SIG-M5 (cell line): Measurements from ENCODE around the gene FAM135A.

Experiments
- DNase-seq: peaks from one replicate; lab custom pipeline; 2025; lab: John Stamatoyannopoulos, UW

Gene FAM135A

DNA sequence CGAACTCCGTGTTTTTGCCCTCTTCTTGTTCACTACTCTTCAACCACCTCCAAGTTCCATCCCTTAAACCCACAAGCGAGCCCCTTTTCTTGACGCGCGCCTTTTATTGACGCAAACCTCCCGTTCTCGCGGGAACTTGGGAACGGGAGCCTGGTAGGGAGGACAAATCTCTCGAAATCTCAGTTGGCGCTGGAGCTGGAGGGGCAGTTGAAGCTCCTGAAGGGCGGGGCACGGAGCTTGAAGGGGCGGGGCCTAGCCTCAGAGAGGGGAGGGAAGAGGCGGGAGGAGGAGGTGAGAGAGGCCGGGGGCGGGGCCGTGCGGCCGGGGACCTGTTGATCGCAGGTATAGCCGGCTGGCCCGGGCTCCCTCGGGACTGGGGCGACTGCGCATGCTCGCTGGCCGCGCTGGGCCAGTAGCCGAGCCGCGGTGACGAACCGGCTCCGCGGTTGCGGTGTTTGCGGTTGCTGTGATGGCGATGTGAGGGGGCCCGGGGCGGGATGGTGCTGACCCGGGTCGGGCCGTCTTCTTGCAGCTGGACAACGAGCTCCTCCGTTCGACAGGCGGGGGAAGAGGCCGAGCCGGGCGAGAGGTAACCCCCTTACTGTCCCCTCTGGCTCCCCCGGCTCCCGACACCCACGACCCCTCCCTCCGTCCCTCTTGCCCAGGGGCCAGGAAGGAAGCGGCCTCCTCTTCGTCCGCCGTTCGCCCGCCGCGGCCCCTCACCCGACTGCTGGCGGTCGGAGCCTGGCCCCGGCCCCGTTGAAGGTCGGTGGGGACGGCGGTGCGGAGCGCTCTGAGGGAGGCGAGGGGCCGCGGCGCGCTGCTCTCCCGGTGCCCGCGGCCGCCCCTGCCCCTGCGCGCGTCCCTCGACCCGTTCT lies at the start of gene FAM135A:
FAM135A (plus strand) TSS at position 395 of the 878 bp plus-strand sequence. CDS start 14,835 bp downstream, outside the sequence.
- DNase-seq = peak; percentile 47

DNA sequence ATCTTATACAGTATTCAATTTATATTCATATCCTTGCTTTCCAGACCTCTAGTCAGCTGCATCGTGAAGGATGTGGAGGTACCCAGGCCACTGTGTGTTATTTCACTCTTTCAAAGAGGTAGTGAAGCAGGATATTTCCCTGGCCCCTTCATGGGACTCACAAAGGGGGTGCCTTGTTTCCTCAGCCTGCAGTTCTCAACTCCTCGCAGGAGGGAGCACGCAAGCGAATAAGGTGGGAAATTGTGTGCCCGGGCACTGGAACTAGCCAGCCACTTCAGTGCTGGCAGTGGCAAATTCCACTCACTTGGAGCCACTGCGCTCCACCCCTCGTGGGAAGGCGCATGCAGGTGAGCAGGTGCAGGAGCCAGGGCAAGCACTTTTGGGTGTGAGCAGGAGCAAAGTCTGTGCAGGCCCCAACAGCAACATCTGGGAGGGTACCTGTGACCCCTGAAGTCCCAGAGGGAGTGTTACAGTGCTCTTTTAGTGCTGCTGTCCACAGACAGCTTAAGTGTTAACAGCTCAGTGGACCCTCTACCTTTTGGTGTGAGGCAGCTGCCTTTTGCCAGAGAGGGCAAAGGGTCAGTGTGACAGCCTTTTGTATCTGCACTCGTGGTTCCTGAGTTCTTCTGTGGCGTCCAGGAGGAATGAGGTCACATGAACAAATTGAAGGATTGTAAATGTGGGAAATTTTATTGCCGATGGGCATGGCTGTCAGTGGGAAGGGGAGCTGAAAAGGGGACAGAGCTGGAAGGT lies 49.4 kb upstream of the FAM135A start:
- no peak for DNase-seq

DNA sequence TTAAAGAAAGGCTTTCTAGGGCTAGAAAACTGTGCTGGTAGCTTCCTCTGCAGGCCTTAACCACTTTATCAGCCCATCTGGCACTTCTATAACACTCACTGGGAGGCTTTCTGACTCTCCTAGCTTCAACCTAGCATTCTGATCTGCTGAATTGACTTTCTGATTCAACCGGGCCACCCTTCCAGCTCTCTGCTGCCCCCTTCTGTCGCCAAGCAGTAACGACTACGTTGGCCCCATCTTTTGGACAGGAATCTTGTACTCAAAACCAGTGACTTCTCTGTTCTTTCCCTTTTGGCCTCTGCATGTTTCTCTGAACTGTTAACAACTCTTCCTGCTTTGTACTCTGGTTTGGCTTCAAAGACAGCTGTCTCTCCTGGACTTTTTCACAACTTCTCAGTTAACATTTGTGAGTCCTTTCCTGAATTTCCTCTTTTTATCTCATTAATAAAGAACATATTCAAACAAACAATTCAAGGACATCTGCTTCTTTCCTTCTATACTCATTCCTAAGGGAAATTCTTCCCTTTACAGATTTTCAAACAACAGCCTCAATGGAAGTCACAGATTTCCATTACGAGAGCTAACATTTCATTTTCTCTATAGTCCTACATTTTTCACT lies 43.9 kb upstream of the FAM135A start:
- DNase-seq = no peak

DNA sequence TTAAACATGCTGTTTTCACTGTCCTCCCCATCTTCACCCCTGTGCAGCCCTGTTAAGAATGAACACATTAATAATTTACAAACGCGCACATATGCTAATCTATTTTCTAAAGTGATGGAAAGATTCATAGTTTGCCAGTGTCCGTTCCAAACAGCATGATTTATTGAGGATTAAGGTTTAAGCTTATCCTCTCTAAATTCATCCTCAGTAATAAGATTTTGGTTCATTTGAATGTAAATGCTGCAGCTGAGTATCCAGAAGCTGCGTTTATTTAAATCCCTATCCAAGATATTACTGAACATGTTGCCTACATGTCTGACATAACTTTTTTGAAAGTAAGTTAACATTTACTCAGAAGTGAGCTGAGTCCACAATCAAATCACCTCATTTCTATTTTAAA lies 42.8 kb upstream of the FAM135A start:
- no peak for DNase-seq

DNA sequence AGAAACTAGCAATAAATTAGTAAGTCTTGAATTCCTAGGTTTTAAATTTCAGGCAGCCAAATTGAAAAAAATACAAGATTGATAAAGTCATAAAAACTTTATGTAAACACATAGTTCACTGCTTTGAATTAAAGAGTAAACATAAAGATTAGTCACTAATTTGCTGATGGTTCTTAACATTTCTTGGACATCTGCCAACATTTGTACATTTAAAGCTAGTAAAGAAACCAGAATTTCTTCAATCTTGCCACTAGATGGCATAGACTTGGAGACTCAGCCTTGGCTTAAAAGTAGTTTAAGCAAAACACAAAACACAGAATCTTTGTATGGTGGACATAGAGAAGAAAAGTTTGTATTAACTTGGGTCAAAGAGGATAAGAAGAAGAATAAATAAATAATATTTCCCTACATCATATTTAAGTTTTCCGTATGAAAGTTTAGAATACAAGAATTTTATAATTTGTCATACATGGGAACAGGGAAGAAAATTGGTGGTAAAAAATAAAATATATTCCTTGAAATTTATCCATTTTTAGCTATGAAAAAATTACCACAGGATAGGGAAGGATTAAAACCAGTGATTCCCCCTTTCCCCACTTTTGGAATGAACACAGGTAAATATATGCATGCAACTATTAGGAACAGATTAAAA lies 41.7 kb upstream of the FAM135A start:
- peak; percentile 30 for DNase-seq

DNA sequence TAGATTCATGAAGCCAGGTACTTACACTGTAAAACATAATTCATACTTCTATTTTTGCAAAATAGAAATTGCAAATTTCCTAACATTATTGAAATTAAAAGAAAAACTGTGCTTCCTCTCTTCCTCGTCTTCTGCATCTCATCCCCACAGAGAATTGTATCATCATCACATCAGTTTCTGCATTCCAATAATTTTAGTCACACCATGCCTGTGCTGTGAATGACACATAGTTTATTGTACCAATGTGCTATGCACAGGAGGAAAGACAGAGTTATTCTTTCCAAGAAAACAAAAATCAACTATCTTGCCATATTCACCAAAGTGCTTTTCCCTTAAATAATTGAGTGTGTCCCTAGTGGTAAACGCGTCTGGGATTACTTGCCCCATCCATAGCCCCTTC lies 38.1 kb upstream of the FAM135A start:
- DNase-seq = no peak

DNA sequence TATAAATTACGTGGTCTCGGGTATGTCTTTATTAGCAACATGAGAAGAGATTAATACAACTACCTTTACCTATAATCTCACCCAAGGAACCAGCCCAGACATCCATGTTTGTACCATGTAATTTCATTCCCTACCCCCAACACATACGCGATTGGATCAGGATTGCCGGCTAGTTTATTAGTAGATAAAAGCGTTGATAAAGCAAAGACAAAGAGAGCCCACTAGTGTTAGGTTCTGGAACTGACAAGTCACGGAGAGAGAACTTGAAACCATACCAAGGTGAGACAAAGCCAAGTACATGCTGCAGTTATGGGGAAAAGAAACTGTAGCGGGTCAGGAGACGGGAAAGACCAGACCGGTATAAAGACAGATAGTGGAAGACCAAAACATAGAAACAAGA lies 37.4 kb upstream of the FAM135A start:
- no peak for DNase-seq

DNA sequence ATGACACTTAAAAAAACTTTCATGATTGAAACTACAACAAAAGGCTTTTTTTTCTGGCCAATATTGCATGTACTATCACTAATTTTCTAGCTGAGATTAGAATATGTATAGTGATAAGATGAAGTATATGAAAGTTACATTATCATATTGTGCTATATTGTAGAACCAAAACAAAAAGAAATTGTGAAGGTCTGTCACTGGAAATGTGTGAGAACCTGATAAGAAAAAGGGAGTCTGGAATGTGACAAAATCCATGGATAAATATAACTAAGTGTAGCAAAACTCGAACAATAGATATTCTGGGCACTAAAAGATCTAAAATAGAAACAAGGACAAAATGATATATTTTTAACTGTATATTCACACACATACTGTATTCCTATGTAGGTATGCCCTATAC lies 36.7 kb upstream of the FAM135A start:
- no peak for DNase-seq

DNA sequence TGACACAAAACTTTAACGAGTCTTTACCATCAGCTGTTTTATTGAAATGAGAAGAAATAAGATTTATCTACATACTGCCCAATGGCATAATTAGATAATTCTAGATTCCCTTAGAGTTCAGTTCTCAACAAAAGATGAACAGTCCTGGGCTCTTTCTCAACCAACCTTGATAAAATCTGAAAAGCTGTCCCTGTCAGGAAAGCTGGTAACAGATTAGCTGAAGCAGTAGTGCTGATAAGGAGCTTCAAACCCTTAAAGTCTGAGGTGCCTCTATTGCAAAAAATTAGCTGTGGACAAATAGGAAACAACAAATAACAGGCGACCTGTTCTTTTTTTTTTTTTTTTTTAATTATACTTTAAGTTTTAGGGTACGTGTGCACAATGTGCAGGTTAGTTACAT lies 35.9 kb upstream of the FAM135A start:
- no peak for DNase-seq

DNA sequence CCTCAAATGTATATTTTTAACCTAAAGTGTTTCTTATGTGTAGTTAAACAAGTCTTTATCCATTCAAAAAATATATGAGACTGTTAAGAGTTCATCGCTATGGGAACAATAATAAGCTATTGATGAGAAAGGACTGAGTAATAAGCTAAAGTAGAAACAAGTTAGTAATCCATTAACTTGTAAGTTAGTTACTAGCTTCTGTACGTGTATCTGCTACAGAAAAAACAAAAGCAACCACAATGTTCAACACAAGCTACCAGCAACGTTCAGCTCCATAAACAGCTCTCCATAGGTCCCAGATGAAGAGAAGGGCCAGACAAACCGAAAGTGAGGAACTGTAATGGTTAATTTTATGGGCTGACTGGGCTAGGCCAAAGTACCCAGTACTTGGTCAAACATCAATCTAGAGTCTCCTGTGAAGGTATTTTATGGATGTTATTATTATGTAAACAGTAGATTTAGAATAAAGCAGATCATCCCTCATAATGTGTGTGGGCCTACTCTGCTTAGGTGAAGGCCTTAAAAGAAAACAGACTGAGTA lies 33.8 kb upstream of the FAM135A start:
- no peak for DNase-seq

DNA sequence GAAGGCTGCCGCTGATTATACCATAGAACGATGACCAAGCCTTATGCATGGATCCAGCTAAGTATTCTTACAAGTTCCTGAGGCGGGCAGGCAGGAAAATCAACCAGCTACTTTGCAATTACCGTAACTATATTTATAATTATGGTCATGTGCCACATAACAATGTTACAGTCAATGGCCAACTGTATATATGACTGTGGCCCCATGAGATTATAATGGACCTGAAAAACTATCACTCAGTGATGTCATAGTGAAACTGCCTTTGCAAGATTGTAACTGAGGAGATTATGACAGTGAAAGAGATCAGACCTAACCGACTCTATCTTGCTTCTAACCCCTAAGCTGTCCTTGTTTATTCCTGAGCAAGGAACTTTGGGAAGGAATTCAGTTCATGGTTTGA lies 33.1 kb upstream of the FAM135A start:
- DNase-seq = no peak

DNA sequence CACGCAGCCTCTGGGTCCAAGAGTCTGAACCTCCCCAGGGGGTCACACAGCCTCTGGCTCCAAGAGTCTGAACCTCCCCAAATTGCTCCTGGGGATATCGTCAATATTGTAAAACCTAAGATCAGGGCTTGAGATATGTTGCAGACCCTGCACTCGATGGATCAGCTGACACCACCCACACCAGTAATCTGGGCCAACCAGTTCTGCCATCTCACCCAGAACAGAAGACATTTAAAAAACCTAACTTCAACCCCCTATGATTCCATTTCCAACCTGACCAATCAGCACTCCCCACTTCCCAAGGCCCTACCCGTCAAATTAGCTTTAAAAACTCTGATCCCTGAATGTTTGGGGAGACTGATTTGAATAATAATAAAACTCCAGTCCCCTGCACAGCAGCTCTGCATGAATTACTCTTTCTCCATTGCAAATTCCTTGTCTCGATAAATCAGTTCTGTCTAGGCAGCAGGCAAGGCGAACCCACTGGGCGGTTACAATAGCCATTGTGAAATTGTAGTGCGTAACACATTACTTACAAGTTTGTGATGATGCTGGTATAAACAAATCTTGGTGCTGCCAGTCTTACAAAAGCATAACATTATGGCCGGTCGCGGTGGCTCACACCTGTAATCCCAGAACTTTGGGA lies 32.4 kb upstream of the FAM135A start:
- DNase-seq = no peak

DNA sequence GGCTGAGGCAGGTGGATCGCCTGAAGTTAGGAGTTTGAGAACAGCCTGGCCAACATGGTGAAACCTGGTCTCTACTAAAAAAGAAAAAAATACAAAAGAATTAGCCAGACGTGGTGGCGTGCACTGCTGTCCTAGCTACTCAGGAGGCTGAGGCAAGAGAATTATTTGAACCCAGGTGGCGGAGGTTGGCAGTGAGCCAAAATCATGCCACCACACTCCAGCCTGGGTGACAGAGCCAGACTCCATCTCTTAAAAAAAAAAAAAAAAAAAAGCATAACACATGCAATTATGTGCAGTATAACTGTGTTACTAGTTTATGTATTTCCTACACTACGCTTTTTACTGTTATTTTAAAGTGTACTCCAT lies 31.9 kb upstream of the FAM135A start:
- DNase-seq = no peak

DNA sequence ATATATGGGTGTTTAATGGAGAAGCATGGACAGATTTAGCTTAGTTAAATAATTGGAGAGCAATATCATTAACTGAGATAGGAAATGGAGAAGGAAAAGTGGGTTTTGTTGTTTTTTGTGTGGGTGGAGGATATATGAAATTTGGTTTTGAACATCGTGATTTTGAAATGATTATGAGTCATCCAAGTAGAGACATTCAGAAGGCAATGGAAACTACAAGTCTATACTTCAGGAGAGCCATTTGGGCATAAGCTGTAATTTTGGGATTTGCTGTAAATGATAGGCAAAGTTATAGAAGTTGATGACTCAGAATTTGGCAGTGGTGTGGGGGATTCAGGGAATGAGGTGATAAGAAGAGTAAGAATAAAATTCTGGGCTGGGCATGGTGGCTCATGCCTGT lies 27.4 kb upstream of the FAM135A start:
- no peak for DNase-seq

DNA sequence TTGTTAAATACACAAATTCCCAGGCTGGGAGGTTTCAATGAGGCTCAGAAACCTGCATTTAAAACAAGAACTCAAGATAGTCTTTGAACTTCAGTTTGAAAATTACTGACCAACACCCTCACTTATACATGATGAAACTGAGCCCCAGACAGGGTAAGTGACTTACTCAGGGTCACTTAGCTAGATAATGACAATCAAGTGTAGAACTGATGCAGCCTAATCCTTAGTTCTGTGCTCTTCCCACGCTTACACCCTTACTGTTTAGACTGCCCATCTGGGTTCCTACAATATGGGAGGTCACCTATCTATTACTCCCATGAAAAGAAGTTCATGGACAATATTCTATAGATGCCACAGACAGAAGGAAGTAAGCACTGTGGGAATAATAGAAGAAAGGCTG lies 24.5 kb upstream of the FAM135A start:
- DNase-seq = no peak

DNA sequence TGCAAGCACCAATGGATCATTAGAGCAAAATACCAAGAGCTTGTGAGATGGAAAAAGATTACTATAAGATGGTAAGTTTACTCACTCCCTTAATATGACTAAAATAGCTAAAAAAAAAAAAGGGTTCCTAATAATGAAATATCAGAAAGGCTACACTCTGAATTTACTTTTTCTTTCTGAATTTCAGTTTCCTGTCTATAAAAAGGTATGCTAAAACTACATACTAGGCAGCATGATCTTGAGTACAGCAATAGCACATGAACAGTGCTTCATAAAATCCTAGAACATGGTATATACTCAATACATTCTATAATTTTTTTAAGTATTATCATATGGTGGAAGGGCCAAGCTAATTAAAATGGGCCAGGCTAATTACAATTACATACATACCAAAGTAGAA lies 24.0 kb upstream of the FAM135A start:
- DNase-seq = no peak

DNA sequence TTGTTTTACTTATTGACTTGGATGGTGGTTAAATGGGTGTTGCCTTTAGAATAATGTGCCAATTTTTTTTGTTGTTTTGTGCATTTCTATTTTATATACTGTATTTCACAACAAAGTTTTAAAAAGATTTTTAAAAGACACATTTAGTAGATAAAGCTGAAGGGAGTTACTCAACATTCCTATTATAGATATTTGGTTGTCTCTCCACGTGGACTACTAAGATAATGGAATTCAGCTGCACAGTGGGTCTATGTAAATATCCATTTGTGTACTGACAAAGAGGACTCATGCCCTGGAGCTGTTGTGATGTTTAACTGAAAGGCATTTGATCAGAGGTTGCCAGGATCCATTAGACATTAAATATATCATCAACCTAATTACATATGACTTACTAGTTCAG lies 23.2 kb upstream of the FAM135A start:
- no peak for DNase-seq

DNA sequence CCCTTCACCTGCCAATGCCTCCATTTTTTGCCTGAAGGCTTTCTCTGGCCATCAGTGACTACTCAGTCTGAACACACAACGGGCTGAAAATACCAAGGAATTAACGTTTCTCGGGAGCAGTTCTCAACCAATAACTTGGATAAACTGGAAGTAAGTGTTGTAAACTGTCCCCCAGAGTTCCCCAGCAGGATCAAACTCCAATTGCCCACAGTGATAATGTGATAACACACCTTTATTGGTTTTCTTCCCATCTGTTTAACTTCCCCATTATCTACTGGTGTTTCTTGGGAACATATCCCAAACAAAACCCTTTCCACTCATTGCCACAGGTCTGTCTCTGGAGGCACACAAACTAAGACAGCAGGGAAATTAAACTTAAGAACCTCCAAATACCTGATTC lies 21.8 kb upstream of the FAM135A start:
- no peak for DNase-seq

DNA sequence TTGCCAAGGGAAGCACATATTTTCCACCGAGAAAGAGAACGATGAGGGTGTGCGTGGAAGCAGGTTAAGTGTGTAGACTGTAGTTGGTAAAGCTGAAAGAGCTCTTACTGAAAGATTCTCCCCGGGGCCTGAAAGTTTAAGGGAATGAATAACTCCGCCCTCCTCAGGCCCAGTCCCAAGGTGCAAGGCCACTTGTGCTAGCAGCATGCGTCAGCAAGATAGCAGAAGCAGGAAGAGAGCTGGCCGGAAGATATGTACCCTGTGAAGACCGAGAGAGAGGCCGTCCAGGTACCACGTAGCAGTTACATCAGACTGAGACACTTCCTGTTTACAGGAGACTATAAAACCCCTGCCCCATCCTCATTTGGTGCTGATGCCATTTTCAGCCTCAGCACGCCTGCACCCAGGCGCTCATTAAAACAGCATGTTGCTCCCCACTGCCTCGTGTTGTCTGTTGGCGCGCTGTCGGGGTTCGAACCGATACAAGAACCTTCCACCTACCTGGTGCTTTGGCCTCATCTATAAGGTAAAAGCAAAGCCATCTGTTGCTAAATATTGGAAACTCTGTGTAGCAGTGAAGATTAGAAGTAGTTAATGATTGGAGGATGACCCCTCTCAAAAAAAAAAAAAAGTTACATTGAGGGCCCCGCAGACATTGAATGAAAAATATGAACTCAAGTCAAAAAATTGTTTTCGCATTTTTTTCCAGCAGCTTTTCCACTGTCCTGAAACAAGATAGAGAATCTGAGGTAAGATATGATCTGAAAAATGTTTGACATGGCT lies 18.6 kb upstream of the FAM135A start:
- DNase-seq = no peak

DNA sequence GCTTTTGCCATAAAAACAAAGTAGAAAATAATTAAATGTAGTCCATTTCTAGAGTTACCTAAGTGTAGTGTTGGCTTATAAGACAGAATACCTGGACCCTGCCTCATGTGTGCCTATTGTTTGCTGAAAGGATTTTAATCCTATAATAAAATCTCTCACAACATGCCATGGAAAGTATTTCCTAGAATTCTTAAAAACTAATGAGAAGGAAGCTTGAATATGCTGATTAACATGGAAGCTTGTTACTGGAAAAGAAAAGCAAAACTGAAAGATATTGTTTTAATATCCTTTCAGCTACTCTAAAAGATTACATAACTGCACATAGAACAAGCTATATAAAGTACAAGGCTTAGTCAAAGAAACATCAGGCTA lies 18.0 kb upstream of the FAM135A start:
- no peak for DNase-seq

DNA sequence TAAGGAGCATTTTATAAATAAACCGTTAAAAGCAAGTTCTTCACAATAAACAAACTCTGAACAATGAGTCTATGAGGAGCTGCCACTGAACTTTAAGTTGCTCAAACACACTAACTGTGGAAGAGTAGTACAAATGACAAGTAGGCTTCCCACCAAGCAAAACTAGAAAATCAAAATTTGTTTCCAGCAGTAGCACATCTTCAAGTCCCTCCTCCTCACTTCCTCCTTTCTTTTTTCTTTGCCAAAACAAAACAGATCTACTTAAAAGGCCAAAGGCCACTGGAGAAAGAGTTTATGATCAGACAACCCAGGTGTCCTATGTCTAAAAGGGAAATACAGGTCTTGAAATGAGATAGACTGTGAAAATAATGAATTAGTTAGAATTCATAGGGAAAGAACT lies 17.1 kb upstream of the FAM135A start:
- no peak for DNase-seq
